ENCODE measurements around the gene RIPK1.
"Not testable (repeated sequence)": the region's sequence is repeated elsewhere in the genome, so short reads cannot be mapped to it uniquely, and the experiment has no call there.

DNA sequence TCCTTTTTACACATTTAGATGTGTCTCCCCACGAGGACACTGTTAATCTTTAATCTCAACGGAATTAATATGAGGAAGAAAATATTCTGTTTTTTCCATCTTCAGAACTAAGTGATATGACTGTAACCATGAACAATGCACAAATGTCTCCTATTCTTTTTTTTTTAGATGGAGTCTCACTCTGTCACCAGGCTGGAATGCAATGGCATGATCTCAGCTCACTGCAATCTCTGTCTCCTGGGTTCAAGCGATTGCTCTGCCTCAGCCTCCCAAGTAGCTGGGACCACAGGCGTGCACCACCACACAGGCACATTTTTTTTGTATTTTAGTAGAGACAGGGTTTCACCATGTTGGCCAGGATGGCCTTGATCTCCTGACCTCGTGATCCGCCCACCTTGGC is 69.6 kb downstream of the RIPK1 start:
- TF ChIP-seq, protein P1, sequence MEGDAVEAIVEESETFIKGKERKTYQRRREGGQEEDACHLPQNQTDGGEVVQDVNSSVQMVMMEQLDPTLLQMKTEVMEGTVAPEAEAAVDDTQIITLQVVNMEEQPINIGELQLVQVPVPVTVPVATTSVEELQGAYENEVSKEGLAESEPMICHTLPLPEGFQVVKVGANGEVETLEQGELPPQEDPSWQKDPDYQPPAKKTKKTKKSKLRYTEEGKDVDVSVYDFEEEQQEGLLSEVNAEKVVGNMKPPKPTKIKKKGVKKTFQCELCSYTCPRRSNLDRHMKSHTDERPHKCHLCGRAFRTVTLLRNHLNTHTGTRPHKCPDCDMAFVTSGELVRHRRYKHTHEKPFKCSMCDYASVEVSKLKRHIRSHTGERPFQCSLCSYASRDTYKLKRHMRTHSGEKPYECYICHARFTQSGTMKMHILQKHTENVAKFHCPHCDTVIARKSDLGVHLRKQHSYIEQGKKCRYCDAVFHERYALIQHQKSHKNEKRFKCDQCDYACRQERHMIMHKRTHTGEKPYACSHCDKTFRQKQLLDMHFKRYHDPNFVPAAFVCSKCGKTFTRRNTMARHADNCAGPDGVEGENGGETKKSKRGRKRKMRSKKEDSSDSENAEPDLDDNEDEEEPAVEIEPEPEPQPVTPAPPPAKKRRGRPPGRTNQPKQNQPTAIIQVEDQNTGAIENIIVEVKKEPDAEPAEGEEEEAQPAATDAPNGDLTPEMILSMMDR (IDR thresholded peaks at IDR 0.05; ENCODE audit: control extremely low read depth in 1 of 3, insufficient read depth in 1 of 3, low read depth in 1 of 3, low read length in 3 of 3), result not testable (repeated sequence)
- TF ChIP-seq POLR2AphosphoS5 (IDR thresholded peaks at IDR 0.05; ENCODE audit: low read depth, low read length); CREB1 (IDR thresholded peaks at IDR 0.05): not testable (repeated sequence)
